HepG2 (cell line): ENCODE measurements around the gene SCFD2. TPM values are rescaled to one million over a fixed set of nuclear protein-coding genes. Genes with fewer than 3 reads are reported as not detected.

Source experiments
- ATAC-seq: fragments of 200-7000 bp; cut with Tn5 transposase; 3 replicates; pipeline ENCODE4 v1.9.1; 2020; ENCODE audit warnings: mild to moderate bottlenecking, moderate library complexity
- BruUV-seq: library from RNA; stranded (reverse); fragments of 400-500 nt; replicated peaks from 2 replicates; lab custom pipeline; 2021; lab: Mats Ljungman, UMichigan
- CTCF ChIA-PET: fragments of 300-600 bp; formaldehyde crosslinking; extraction: SDS; loops from one replicate; lab custom pipeline; 2021; ENCODE audit warnings: low total read pairs, inconsistent platforms, low intra/inter-chr PET ratio; lab: Yijun Ruan, JAX
- POLR2A ChIA-PET: fragments of 350-600 bp; sonication (Branson Sonifier 250); formaldehyde crosslinking; loops from one replicate; lab custom pipeline; 2020; ENCODE audit warnings: antibody characterized with exemption, inconsistent platforms; lab: Yijun Ruan, JAX
- DNase-seq: peaks from one replicate; pipeline ENCODE4 v3.0.0-alpha.2; 2015; ENCODE audit warnings: low spot score
- FAIRE-seq: peaks from 3 replicates; lab custom pipeline; 2011; peaks lifted over from hg19 to GRCh38; lab: Jason Lieb, UNC
- H2AFZ ChIP-seq: one replicate; pipeline ENCODE4 v1.6.1; 2011; ENCODE audit warnings: low read length, inconsistent platforms
- H3K27ac ChIP-seq: fragments of 300-600 bp; 3 replicates; pipeline ENCODE4 v1.8.0; 2011; ENCODE audit warnings: mixed run types, mild to moderate bottlenecking, mixed read lengths, low read length, inconsistent platforms; ENCODE audit not compliant: insufficient read depth; ENCODE audit errors: extremely low read length
- H3K27me3 ChIP-seq, 2 experiments: fragments of 200-600 bp in 1 of 2; 2 replicates in 1 of 2; 3 replicates in 1 of 2; pipeline versions ENCODE4 v1.6.0 to v1.8.0; 2011; ENCODE audit warnings: low read length in 2 of 2, mild to moderate bottlenecking in 2 of 2, moderate library complexity in 2 of 2, inconsistent platforms in 1 of 2; ENCODE audit not compliant: insufficient read depth in 2 of 2, control insufficient read depth in 1 of 2
- H3K36me3 ChIP-seq, 2 experiments: fragments of 200-600 bp in 1 of 2; replicated peaks in 1 of 2; 2 replicates in 1 of 2; 3 replicates in 1 of 2; pipeline versions ENCODE4 v1.5.1 to v1.8.0; 2011; ENCODE audit warnings: low read length in 2 of 2, inconsistent platforms in 1 of 2; ENCODE audit not compliant: insufficient read depth in 2 of 2, control insufficient read depth in 1 of 2
- H3K4me1 ChIP-seq: 2 replicates; pipeline ENCODE4 v1.5.1; 2012; ENCODE audit warnings: low read length, inconsistent platforms; ENCODE audit not compliant: insufficient read depth
- H3K4me2 ChIP-seq: 2 replicates; pipeline ENCODE4 v1.6.0; 2011; ENCODE audit warnings: low read depth, low read length, inconsistent platforms
- H3K4me3 ChIP-seq, 3 experiments: fragments of 200-600 bp in 1 of 3; sonication (generic), shearing (Covaris generic) in 1 of 3; replicated peaks in 1 of 3; 2 replicates each; pipeline ENCODE4 v1.5.1; 2011 to 2016; ENCODE audit warnings: low read length in 3 of 3, inconsistent platforms in 2 of 3, low read depth in 2 of 3, mild to moderate bottlenecking in 2 of 3, control low read depth in 1 of 3, mixed read lengths in 1 of 3; ENCODE audit not compliant: insufficient read depth in 1 of 3
- H3K79me2 ChIP-seq: one replicate; pipeline ENCODE4 v1.6.1; 2011; ENCODE audit warnings: low read length, inconsistent platforms; ENCODE audit not compliant: insufficient read depth
- H3K9ac ChIP-seq: 2 replicates; pipeline ENCODE4 v1.6.0; 2011; ENCODE audit warnings: mild to moderate bottlenecking, low read depth, low read length, inconsistent platforms; ENCODE audit not compliant: insufficient read depth
- H3K9me3 ChIP-seq: 2 replicates; pipeline ENCODE4 v1.5.1; 2012; ENCODE audit warnings: mild to moderate bottlenecking, low read length
- H4K20me1 ChIP-seq: 2 replicates; pipeline ENCODE4 v1.6.0; 2011; ENCODE audit warnings: inconsistent platforms, mild to moderate bottlenecking, low read length, moderate library complexity; ENCODE audit not compliant: insufficient read depth
- HOXA9 ChIP-seq: sonication (generic); formaldehyde crosslinking; IDR thresholded peaks from 2 replicates; pipeline ENCODE4 v1.8.1; 2022; ENCODE audit warnings: missing genetic modification reagents, mild to moderate bottlenecking, moderate library complexity, borderline replicate concordance
- KMT2A ChIP-seq: sonication (generic); formaldehyde crosslinking; IDR thresholded peaks from 2 replicates; pipeline ENCODE4 v1.4.0; 2020; ENCODE audit warnings: missing genetic modification reagents
- LCORL ChIP-seq, 2 experiments: fragments of 450-650 bp in 1 of 2; sonication (generic) in 1 of 2; formaldehyde crosslinking in 1 of 2; IDR thresholded peaks; 2 replicates each; pipeline versions ENCODE4 v1.5.0 to v1.6.1; 2017 to 2020; ENCODE audit warnings: antibody characterized with exemption in 1 of 2, missing genetic modification reagents in 1 of 2
- NBN ChIP-seq: fragments of 450-650 bp; conservative IDR thresholded peaks from 2 replicates; pipeline ENCODE4 v1.6.1; 2017
- PPARG ChIP-seq: conservative IDR thresholded peaks from 2 replicates; pipeline ENCODE4 v1.6.1; 2016; ENCODE audit warnings: missing biosample characterization, missing genetic modification reagents
- SALL2 ChIP-seq: sonication (generic); formaldehyde crosslinking; IDR thresholded peaks from 2 replicates; pipeline ENCODE4 v1.8.1; 2023; ENCODE audit warnings: mild to moderate bottlenecking, missing genetic modification reagents, inconsistent platforms
- SETDB1 ChIP-seq: sonication (generic); formaldehyde crosslinking; IDR thresholded peaks from 2 replicates; pipeline ENCODE4 v1.5.1; 2020; ENCODE audit warnings: missing genetic modification reagents, mild to moderate bottlenecking, borderline replicate concordance
- ZBTB43 ChIP-seq: sonication (generic); formaldehyde crosslinking; conservative IDR thresholded peaks from 2 replicates; pipeline ENCODE4 v1.4.0; 2020; ENCODE audit warnings: missing genetic modification reagents
- ZNF225 ChIP-seq: sonication (generic); formaldehyde crosslinking; IDR thresholded peaks from 2 replicates; pipeline ENCODE4 v1.4.0; 2020; ENCODE audit warnings: mild to moderate bottlenecking, missing genetic modification reagents
- ZNF234 ChIP-seq: sonication (generic); formaldehyde crosslinking; conservative IDR thresholded peaks from 2 replicates; pipeline ENCODE4 v1.5.1; 2020; ENCODE audit warnings: mild to moderate bottlenecking, missing genetic modification reagents
- ZNF326 ChIP-seq: sonication (generic); formaldehyde crosslinking; IDR thresholded peaks from 2 replicates; pipeline ENCODE4 v1.4.0; 2020; ENCODE audit warnings: missing genetic modification reagents, borderline replicate concordance
- ZNF501 ChIP-seq: sonication (generic); formaldehyde crosslinking; IDR thresholded peaks from 2 replicates; pipeline ENCODE4 v1.5.1; 2020; ENCODE audit warnings: mild to moderate bottlenecking, moderate library complexity, missing genetic modification reagents
- ZNF619 ChIP-seq: sonication (generic); formaldehyde crosslinking; IDR thresholded peaks from 2 replicates; pipeline ENCODE4 v1.4.0; 2020; ENCODE audit warnings: mild to moderate bottlenecking, missing genetic modification reagents
- ZNF776 ChIP-seq: sonication (generic); formaldehyde crosslinking; IDR thresholded peaks from 2 replicates; pipeline ENCODE4 v1.4.0; 2020; ENCODE audit warnings: mild to moderate bottlenecking, missing genetic modification reagents
- WGBS: methylation state at CpG from one replicate; pipeline ENCODE4 v1.1.6; 2017; ENCODE audit warnings: low lambda C conversion rate; 5-methylcytosine and 5-hydroxymethylcytosine counted together
- in situ Hi-C: cut with HindIII; loops from 2 replicates; pipeline ENCODE4 v1.10.0; 2017; ENCODE audit warnings: low pct_unique_long_range_greater_than_20kb; ENCODE audit not compliant: extremely low pct_ligation_motif_present
- intact Hi-C: fragments of 100-400 bp; cut with micrococcal nuclease; formaldehyde crosslinking; loops from one replicate; pipeline ENCODE4 v1.10.0; 2022; ENCODE audit not compliant: unreplicated experiment
- polyA plus RNA-seq, 8 experiments: library from polyadenylated mRNA; depleted of rRNA in 3 of 8; stranded (reverse) in 7 of 8; unstranded in 1 of 8; fragments of >200 nt; fragmentation: Illumina TruSeq in 4 of 8; extraction: Trizol in 4 of 8; gene quantifications; 2 replicates each; pipeline versions ENCODE4 v1.2.1 to v1.2.3, GENCODE V29; 2011 to 2016; ENCODE audit warnings: low read depth in 4 of 8, missing spikeins in 1 of 8, mixed read lengths in 1 of 8; ENCODE audit not compliant: insufficient read depth in 1 of 8
- total RNA-seq, 5 experiments: library from RNA; depleted of rRNA; stranded (reverse); fragments of >200 nt; fragmentation: Illumina TruSeq; extraction: Trizol; gene quantifications; 2 replicates each; pipeline ENCODE4 v1.2.3, GENCODE V29; 2016; ENCODE audit warnings: low read depth in 1 of 5
- TF ChIP-seq, protein P1 (sequence below): sonication (generic); formaldehyde crosslinking; IDR thresholded peaks from 2 replicates; pipeline ENCODE4 v1.9.0; 2021; ENCODE audit warnings: missing genetic modification reagents, borderline replicate concordance

Gene SCFD2
- total and polyA plus RNA-seq, 2 of the 13 experiments (the other 11 are each of a cell fraction or from before 2014, with no cell fraction given) = 4.6 to 15.6 TPM

- no peak for ATAC-seq
- WGBS = 83% methylated on average over 9 of the region's 9 CpGs
These were observed 439.5 kb downstream of the SCFD2 start for GRCh38 chr4:52926196-52926974.

GRCh38 chr4:52925531-52925968, 440.3 kb downstream of the SCFD2 start:
- DNase-seq (no peak), ATAC-seq (no peak), FAIRE-seq (no peak)
- Histone ChIP-seq H3K27ac (no peak overlapping the region), H3K9ac (no peak overlapping the region), H3K27me3 (no peaks in the 10 kb centered on the region; a peak in 1 of 5 replicates), H3K4me3 (no peak overlapping the region), H2AFZ (no peak overlapping the region), H3K79me2 (no peaks in the 10 kb centered on the region), H3K9me3 (no peaks in the 10 kb centered on the region), H3K4me1 (no peaks in the 10 kb centered on the region), H3K36me3 (no peaks in the 10 kb centered on the region), H3K4me2 (no peak overlapping the region), H4K20me1 (no peaks in the 10 kb centered on the region)
- CTCF ChIA-PET = no interaction called here
- POLR2A ChIA-PET = no interaction called here
- intact Hi-C loops = no loop called here
- 70% methylated on average over 3 of the region's 3 CpGs for WGBS
- BruUV-seq = no TSS peak
- in situ Hi-C loops = no loop called here
- TF ChIP-seq SALL2 (CRISPR knock-in tag) = no peak
- TF ChIP-seq ZNF234 (CRISPR knock-in tag) = no peak
- no peak for TF ChIP-seq ZNF326 (CRISPR knock-in tag)
- no peak for TF ChIP-seq KMT2A (CRISPR knock-in tag)
- TF ChIP-seq ZNF619 = no peak
- no peak for TF ChIP-seq ZNF225 (CRISPR knock-in tag)
- TF ChIP-seq, protein P1, sequence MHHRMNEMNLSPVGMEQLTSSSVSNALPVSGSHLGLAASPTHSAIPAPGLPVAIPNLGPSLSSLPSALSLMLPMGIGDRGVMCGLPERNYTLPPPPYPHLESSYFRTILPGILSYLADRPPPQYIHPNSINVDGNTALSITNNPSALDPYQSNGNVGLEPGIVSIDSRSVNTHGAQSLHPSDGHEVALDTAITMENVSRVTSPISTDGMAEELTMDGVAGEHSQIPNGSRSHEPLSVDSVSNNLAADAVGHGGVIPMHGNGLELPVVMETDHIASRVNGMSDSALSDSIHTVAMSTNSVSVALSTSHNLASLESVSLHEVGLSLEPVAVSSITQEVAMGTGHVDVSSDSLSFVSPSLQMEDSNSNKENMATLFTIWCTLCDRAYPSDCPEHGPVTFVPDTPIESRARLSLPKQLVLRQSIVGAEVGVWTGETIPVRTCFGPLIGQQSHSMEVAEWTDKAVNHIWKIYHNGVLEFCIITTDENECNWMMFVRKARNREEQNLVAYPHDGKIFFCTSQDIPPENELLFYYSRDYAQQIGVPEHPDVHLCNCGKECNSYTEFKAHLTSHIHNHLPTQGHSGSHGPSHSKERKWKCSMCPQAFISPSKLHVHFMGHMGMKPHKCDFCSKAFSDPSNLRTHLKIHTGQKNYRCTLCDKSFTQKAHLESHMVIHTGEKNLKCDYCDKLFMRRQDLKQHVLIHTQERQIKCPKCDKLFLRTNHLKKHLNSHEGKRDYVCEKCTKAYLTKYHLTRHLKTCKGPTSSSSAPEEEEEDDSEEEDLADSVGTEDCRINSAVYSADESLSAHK (CRISPR knock-in tag) = no peak
- TF ChIP-seq ZNF501 = no peak
- TF ChIP-seq LCORL (IDR thresholded peaks at IDR 0.05) = no peak
- no peak for TF ChIP-seq LCORL (CRISPR knock-in tag; IDR thresholded peaks at IDR 0.05)
- TF ChIP-seq PPARG (CRISPR knock-in tag) = no peak
- no peak for TF ChIP-seq NBN

More at GRCh38 chr4:52926196-52926974, 439.5 kb downstream of the SCFD2 start:
- H3K4me2 ChIP-seq = no peak overlapping the region
- H3K36me3 ChIP-seq = no peaks in the 10 kb centered on the region
- FAIRE-seq = no peak
- no peak for TF ChIP-seq ZNF776 (CRISPR knock-in tag)
- no peak for TF ChIP-seq HOXA9 (CRISPR knock-in tag)
- TF ChIP-seq SETDB1 (CRISPR knock-in tag) = no peak
- no peak for TF ChIP-seq ZBTB43
- no peak overlapping the region for H2AFZ ChIP-seq
- in situ Hi-C loops (no loop called here), intact Hi-C loops (no loop called here)
- H4K20me1 ChIP-seq = no peaks in the 10 kb centered on the region
- H3K27me3 ChIP-seq = no peaks in the 10 kb centered on the region; a peak in 1 of 5 replicates
- no peaks in the 10 kb centered on the region for H3K9me3 ChIP-seq
- DNase-seq = no peak
- no TSS peak for BruUV-seq
- 0 out of 2 replicates have a peak, but pooled peaks cover 4% of the 10 kb centered on the region for H3K4me1 ChIP-seq
- no peak overlapping the region for H3K4me3 ChIP-seq
- H3K9ac ChIP-seq = no peak overlapping the region
- ChIA-PET POLR2A (no interaction called here), CTCF (no interaction called here)
- H3K79me2 ChIP-seq = no peaks in the 10 kb centered on the region
- no peak overlapping the region for H3K27ac ChIP-seq
